Fibroblast of skin of right quadriceps (primary cell): Measurements from ENCODE around the gene POFUT2.
A peak's percentile ranks its signal among the peaks of the same experiment; 100 is the strongest.

ENCODE experiments used
- DNase-seq: peaks from one replicate; pipeline ENCODE4 v3.0.0-alpha.2; 2013

Gene POFUT2

GRCh38 chr21:45296638-45297037, 8.9 kb upstream of the POFUT2 start:
- no peak for DNase-seq

GRCh38 chr21:45295576-45296365, 8.1 kb upstream of the POFUT2 start:
- peak; percentile 91 for DNase-seq

GRCh38 chr21:45294509-45295291, 7.0 kb upstream of the POFUT2 start:
- DNase-seq: peak; percentile 99

GRCh38 chr21:45293726-45294401, 6.2 kb upstream of the POFUT2 start:
- no peak for DNase-seq

- DNase-seq: no peak
Observed at GRCh38 chr21:45293220-45293725, 5.6 kb upstream of the POFUT2 start.

- peak; percentile 86 for DNase-seq
Observed at GRCh38 chr21:45292399-45293219, 4.9 kb upstream of the POFUT2 start.

- no peak for DNase-seq
Observed at GRCh38 chr21:45291613-45292398, 4.1 kb upstream of the POFUT2 start.

- DNase-seq: peak; percentile 48
Observed at GRCh38 chr21:45290948-45291612, 3.4 kb upstream of the POFUT2 start.

- DNase-seq: no peak
Observed at GRCh38 chr21:45289655-45290515, 2.2 kb upstream of the POFUT2 start.

GRCh38 chr21:45289134-45289533, 1.4 kb upstream of the POFUT2 start:
- no peak for DNase-seq

GRCh38 chr21:45288441-45288841, 746 bp upstream of the POFUT2 start:
- no peak for DNase-seq

- no peak for DNase-seq
Observed at GRCh38 chr21:45286671-45287437, 841 bp downstream of the POFUT2 start.

GRCh38 chr21:45285266-45285931, 2.3 kb downstream of the POFUT2 start:
- no peak for DNase-seq

GRCh38 chr21:45284456-45284741, 3.3 kb downstream of the POFUT2 start:
- no peak for DNase-seq

- no peak for DNase-seq
Observed at GRCh38 chr21:45283611-45284455, 3.9 kb downstream of the POFUT2 start.

- DNase-seq: no peak
Observed at GRCh38 chr21:45283035-45283610, 4.6 kb downstream of the POFUT2 start.

- DNase-seq: no peak
Observed at GRCh38 chr21:45282283-45283034, 5.2 kb downstream of the POFUT2 start.
